Measurements from ENCODE around the gene VAV1.
"Not testable (repeated sequence)": the region's sequence is repeated elsewhere in the genome, so short reads cannot be mapped to it uniquely, and the experiment has no call there.

VAV1 gene

DNA sequence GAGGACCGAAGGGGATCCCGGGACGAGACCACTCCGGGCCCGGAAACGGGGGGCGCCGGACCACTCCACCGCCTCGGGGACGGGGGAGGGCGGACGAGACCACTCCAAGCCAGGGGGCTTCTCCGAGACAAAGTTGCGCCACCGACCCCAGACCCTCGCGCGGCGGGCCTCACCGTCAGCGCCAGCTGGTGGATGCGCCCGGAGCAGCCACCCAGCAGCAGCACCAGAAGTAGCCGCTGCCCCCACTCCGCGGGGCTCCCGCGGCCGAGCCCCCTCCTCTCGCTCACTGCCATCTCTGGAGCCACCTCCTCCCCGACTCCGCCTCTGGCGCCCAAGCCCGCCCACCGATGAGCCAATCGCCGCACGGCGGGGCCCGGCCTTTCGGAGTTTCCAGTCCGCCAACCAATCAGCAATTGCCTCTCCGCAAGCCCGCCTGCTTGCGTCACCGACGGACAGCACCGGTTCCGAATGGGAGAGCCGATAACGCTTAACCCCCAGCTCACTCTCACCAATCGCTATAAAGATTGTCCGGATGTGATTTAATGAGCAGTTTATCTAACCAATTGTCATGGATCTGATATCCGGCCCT is 35.1 kb upstream of the VAV1 start, which contains the start of gene GPR108:
Gene GPR108, minus strand, starts transcription at position 297 of the 589 bp plus-strand sequence. Its CDS starts 4 bp downstream, at position 293.
- in situ Hi-C loops (cut with MboI; ENCODE audit: low sequenced_read_pairs): loop anchor here (10.0 kb wide), 1 partner anchor 213 kb away; no protein-coding TSS in a partner anchor

DNA sequence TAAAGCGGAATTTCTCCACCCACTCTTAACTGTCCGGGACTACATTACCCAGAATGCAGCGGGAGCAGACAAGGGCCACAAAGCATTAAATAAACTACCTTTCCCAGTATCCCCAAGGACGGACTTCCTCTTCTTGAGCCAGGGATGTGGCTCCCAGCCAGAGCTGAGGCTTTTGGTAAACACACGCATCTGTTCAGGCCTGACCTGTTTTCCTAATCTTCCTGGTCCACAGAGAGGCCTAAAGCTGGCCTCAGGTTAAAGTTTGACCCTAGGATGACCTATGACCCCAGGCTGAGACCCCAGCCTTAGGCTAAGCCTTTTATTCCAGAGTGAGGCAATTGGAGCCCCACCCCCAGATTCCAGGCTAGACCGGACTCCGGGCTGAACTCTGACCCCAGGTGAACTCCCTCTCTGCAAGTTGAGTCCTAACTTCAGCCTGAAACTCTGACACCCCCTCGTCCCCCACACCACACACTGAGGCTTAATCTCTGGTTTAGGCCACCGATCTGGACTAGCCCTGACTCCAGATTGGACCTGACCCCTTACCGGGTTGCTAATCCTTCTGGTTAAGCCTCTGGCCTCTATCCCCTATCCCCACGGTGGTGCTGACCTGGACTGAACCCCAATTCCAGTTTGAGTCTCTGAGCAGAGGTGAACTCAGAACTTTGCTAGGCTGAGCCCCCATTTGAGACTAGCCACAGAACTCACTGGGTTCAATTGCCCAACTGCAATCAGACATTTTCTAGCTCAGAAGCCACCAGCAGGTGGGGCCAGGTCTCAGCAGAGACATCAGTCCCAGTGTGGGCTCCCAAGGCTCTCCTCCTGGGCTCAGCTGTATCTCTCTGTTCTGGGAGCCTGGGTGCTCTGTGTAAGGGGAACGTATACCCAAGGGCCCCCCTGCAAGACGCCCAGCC is 34.4 kb upstream of the VAV1 start:
- in situ Hi-C loops (cut with MboI; ENCODE audit: low sequenced_read_pairs): loop anchor here (10.0 kb wide), 1 partner anchor 213 kb away; no protein-coding TSS in a partner anchor

DNA sequence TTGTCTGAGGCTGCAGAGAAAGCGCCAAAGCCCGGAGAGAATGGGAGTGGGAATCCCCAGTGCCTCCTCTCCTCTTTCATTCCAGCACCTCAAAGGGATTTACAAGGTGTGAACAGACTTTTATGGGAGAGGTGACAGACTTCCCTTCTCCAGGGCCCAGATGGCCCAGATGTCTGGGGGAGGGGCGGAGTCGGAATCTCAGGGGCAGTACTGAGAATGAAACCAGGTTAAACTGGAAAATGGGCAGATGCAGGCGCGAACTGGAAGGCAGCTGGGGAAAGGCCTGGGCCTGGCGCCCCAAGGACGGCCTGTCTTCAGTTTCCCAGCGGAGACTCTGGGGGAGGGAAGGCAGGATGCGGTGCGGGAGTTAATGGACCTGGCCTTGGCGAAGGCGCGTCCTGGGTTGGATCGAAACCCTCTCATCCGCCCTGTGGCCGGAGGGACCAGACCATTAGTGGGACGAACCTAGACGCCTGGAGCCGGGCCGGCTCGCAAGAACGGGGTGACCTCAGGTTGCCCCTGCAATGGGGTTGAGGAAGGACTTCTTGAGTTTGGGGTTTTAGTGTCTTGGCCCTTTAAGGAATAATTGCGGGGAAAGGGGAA is 33.6 kb upstream of the VAV1 start:
- in situ Hi-C loops (cut with MboI; ENCODE audit: low sequenced_read_pairs): loop anchor here (10.0 kb wide), 1 partner anchor 214 kb away; no protein-coding TSS in a partner anchor

DNA sequence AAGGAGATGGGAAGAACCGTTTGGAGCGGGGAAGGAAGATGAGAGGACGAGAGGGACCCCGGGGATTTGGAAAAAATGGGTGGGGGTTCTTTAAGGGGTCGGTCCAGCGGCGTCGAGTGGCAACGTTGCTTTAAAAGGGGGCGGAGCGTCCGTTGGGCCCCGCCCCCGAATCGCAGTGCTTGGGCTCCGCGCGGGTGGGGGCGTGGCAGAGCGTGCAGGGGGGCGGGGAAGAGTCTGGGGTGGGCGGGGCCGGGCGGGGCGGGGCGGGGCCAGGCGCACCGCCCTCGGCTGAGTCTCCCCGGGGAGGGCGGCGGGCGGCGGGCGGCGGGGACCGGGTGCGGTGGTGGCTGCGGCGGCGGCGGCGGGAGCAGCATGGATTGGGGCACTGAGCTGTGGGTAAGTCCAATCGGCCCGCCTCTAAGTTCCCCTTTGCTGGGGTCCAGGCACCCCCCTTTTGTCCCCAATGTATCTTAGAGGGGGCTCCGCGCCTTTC is 33.1 kb upstream of the VAV1 start, which contains the start of gene TRIP10:
Gene TRIP10, plus strand, starts transcription at position 291 of the 493 bp plus-strand sequence. Its CDS starts 82 bp downstream, at position 373.
- in situ Hi-C loops (cut with MboI; ENCODE audit: low sequenced_read_pairs): loop anchor here (10.0 kb wide), 1 partner anchor 215 kb away; no protein-coding TSS in a partner anchor

DNA sequence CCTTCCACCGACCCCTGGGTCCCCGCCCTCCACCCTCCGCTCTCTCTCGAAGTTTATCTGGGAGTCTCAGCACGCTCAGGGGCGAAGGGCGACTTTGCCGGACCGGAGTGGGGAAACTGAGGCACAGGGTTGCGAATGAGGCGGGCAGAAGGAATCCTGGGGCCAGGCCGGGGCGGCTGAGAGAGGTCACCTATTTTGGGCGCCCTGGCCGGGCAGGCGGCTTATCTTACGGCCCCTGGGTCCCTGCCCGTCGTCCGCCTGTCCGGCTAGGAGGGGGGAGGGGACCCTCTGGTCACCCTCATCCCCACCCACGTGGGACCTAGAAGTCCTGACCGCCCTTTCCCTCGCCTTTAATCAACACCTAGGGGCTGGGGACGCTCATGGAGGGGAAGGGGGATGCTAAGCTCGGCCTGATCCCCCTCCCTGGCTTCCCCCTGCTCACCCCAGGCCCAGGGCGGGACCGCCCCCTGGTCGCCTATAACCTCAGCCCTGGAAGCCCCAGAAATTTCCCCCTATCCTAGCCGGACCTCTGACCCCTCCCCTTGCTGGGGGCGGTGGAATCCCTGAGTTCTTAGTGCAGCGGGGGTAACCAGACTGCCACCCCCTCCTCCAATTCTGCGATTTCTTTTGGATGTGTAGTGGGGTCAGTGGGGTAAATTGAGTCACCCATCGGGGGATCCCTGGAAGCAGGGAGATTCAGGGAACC is 32.5 kb upstream of the VAV1 start:
- in situ Hi-C loops (cut with MboI; ENCODE audit: low sequenced_read_pairs): loop anchor here (10.0 kb wide), 1 partner anchor 215 kb away; no protein-coding TSS in a partner anchor

DNA sequence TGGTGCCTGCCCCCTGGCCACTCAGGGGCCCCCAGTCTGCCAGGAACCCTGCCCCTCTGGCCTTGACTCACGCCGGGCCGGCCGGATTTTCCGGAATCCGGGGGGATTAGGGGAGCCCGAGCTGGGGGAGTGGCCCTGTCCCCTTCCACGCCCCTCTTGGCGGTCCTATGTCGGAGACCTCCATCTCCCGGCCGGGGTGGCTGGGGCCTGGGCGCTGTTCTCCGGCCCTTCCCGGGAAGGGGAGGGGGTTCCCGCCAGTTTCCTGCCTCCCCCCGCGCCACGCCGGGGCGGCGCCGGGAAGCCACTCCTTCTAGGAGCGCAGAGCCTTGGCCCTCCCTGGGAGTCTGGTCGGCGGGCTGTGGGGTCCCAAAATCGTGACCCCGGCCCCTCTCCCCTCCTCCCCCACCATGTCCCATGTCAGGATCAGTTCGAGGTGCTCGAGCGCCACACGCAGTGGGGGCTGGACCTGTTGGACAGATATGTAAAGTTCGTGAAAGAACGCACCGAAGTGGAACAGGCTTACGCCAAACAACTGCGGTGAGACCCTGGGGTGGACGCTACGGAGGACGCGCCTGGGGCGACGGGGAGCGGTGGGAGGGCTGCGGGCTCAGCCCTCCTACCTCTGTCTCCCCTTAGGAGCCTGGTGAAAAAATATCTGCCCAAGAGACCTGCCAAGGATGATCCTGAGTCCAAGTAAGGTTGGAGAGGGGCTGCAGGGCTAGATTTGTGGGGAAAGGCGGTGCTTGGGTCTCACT is 31.7 kb upstream of the VAV1 start:
- in situ Hi-C loops (cut with MboI; ENCODE audit: low sequenced_read_pairs): no loop called here

DNA sequence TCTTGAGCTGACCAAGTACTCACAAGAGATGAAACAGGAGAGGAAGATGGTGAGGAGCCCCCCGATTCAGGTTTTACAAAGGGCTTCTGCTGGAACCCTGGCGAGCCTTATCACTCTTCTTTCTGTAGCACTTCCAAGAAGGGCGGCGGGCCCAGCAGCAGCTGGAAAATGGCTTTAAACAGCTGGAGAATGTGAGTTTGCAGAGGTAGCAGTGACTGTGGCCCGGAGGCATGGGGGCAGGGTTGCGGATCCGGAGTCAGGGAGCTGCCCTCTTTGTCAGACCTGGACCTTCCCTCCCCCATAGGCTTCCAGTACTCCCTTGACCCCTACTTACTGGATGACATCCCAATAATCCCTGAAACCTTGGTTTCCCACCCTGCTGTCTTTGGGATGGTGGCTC is 29.4 kb upstream of the VAV1 start:
- in situ Hi-C loops (cut with MboI; ENCODE audit: low sequenced_read_pairs): no loop called here

DNA sequence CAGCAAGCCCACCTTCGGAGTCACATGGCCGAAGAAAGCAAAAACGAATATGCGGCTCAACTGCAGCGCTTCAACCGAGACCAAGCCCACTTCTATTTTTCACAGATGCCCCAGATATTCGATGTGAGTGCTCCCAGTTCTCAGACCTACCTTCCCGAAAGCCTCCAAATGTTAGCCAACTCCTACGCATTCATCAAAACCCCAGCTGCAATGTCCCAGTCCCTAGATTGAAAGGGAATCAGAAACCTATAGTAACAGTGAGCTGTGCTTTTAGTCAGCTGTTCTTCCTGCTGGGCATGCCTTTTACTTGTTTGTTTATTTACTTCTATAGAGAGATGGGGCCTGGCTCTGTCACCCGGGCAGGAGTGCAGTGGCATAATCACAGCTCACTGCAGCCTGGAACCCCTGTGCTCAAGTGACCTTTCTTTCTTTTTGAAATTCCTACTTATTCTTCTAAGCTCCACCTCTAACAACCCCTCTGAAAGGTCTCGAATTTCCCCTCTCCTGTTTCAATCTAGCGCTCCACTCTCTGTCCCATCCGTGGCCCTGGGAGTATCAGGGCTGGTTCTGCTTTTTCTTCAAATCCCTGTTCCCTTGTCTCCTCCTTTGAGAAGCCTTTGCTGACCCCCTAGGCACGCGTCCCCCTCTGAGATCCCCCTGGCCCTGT is 28.7 kb upstream of the VAV1 start:
- in situ Hi-C loops (cut with MboI; ENCODE audit: low sequenced_read_pairs): no loop called here

DNA sequence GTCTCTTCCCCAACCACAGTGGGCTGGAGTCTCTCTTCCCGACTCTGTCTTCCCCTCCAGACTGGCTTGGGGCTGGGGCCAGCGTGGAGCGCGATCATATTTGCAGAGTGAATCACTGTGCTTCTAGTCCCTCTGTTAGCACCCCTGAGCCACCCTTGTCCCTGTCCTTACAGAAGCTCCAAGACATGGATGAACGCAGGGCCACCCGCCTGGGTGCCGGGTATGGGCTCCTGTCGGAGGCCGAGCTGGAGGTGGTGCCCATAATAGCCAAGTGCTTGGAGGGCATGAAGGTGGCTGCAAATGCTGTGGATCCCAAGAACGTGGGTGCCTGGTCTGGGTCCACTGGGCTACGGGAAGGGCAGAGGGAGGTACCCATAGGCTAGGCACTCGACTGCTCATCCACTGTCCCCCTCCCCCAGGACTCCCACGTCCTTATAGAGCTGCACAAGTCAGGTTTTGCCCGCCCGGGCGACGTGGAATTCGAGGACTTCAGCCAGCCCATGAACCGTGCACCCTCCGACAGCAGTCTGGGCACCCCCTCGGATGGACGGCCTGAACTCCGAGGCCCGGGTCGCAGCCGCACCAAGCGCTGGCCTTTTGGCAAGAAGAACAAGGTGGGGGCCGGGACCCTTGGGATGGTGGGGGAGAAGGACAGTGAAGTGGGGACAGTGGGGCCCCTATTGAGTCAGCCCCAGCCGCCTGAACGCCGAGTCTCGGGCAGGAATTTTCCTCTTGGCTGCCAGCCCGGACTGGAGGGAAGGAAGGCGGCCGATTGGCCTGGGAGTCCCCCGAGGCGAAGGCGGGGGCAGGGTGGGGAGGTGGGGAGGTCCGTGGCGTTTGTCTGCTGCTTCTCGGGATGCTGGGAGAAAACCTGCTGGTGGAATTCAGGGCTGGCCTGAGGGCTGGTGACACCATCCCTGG is 27.9 kb upstream of the VAV1 start:
- in situ Hi-C loops (cut with MboI; ENCODE audit: low sequenced_read_pairs): no loop called here

DNA sequence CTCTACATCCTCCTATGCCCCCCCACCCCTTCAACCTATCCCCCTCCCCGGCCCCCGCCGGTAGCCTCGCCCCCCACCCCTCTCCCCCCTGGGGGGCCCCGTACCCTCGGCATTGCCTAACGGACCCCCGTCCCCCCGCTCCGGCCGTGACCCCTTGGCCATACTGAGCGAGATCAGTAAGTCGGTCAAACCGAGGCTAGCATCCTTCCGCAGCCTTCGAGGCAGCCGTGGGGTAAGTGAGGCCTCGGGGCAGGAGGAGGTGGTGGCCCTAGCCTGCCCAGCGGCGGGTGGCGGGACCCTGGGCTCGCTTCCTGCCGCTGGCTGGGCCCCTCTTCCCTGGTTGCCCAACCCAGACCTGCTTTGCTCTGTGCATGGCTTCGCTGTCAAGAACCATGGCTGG is 26.5 kb upstream of the VAV1 start:
- in situ Hi-C loops (cut with MboI; ENCODE audit: low sequenced_read_pairs): no loop called here

DNA sequence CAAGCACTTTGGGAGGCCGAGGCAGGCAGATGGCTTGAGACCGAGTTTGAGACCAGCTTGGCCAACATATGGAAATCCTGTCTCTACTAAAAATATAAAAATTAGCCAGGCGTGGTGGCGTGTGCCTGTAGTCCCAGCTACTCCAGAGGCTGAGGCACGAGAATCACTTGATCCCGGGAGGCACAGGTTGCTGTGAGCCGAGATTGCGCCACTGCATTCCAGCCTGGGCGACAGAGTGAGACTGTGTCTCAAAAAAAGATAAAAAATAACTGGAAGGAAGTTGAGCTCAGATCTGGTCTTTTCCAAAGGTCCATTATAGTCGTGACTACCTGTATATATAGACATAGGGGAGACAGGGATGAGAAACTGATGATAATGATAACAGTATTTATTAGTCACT is 24.0 kb upstream of the VAV1 start:
- in situ Hi-C loops (cut with MboI; ENCODE audit: low sequenced_read_pairs): not testable (repeated sequence)

DNA sequence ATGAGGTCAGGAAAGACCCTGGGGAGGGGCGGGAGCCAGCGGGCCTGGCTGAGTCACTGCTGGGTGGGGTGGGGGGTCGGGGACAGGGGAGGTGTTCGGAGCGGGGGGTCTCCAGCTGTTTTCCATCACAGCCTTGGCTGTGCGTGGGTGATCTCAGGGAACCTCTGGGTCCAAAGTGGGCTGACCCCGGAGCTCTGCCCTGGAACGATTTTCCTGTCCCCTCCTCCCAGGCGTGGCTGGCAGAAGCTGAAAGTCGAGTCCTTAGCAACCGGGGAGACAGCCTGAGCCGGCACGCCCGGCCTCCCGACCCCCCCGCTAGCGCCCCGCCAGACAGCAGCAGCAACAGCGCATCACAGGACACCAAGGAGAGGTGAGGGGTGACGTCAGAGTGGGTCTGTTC is 22.4 kb upstream of the VAV1 start:
- in situ Hi-C loops (cut with MboI; ENCODE audit: low sequenced_read_pairs): loop anchor here (10.0 kb wide), 1 partner anchor 235 kb away; no protein-coding TSS in a partner anchor

DNA sequence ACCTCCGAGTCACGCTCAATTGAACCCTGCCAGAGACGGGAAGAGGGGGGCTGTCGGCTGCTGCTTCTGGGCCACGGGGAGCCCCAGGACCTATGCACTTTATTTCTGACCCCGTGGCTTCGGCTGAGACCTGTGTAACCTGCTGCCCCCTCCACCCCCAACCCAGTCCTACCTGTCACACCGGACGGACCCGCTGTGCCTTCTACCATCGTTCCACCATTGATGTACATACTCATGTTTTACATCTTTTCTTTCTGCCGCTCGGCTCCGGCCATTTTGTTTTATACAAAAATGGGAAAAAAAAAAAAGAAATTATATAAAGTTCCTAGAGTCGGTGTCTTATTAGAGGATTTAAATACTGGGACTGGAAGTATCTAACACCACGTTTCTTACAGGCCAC is 21.3 kb upstream of the VAV1 start:
- in situ Hi-C loops (cut with MboI; ENCODE audit: low sequenced_read_pairs): loop anchor here (10.0 kb wide), 1 partner anchor 236 kb away; no protein-coding TSS in a partner anchor

DNA sequence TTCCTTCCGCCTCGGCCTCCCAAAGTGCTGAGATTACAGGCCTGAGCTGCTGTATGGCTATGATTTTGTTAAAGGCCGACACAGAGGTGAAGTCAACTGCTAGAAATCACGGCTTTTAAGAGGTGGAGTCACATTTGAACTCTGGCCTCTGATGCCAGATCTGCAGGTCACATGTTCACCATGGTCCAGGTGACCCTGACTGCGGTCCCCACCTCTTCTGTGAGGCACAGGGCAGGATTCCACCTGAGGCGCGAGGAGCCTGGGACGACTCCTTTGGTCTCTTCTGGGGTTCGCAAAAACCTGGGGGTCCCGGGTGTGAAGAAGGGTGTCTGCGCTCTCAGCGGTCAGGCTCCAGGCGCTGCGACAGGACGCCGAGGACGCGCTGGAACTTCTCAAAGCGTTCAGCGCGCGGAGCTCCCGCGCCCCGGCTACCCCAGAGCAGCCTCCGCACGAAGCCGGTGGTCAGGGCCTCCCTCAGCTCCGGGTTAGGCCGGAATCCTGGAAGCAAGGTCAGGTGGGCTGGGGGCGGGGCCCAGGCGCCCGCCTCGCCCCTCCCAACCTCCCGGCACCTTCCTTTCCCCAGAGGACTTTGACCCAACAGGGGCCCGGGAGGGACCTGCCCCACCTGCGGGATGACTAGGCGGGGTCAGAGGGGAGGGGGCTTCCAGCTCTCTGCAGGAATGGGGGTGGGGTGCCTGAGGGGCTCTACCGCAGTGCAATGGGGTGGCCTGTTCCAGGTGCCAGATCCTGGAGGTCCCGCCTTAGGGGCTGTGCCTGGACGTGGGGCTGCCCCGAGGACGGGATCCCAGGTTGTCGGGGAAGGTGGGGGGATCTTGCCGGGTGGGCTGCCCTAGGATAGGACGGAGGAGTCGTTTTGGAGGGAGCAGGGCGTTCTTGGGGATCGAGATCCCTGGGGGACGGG is 20.0 kb upstream of the VAV1 start:
- in situ Hi-C loops (cut with MboI; ENCODE audit: low sequenced_read_pairs): loop anchor here (10.0 kb wide), 1 partner anchor 238 kb away; no protein-coding TSS in a partner anchor

DNA sequence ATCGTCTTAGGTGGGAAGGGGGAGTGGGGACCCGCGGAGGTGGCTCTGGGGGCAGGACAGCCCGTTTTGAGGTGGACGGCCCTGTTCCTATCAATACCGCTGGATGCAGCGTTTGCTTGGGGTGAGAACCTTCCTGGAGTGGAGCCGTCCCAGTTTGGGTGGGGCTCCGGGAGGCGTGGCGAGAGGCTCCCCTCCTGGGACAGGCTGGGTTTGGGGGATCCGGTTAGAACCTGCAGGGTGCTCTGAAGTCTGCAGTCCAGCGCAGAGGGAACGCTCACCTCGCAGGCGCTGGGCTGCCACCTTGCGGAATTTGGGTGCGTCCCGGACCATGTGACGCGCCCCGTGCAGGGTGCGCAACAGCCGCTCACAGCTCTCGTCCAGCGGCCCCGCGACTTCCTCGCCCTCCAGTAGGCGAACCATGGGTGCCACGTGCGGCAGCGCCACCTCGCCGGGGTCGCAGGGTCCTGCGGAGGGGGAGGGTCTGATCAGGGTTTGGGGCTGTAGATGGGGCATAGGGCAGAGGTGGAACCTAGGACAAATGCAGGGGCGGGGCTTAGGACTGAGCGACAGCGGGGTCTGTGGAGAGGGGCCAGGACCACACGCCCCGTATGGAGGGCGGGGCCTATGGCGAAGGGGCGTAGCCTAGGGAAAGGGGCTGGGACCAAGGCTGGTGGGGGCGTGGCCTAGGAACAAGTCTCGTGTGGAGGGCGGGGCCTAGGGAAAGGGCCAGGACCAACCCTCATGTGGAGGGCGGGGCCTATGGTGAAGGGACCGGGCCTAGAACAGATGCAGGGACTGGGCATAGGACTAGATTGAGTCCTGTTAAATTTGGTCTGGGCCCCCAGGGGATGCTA is 19.1 kb upstream of the VAV1 start:
- in situ Hi-C loops (cut with MboI; ENCODE audit: low sequenced_read_pairs): loop anchor here (10.0 kb wide), 1 partner anchor 239 kb away; no protein-coding TSS in a partner anchor

DNA sequence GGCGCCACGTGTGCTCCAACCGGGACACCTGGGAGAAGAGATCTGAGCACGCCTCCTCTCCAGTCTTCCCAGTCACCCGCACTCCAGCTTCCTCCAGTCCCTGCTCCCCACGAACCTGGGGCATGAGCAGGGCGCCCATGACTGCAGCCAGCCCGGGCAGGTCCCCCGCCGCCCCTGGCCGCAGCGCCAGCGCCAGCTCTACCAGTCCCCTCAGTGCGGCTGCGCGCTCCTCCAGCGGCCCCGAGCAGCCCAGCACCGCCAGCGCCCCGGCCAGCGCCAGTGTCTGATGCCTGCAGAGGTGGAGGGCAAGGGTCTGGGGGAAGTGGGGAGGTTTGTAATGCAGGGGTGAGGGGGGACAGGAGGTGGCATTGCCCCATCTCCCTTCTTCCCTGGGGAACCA is 18.4 kb upstream of the VAV1 start:
- in situ Hi-C loops (cut with MboI; ENCODE audit: low sequenced_read_pairs): loop anchor here (10.0 kb wide), 1 partner anchor 239 kb away; no protein-coding TSS in a partner anchor
